PC-3 (cell line): ENCODE data around the gene MKRN2OS. TPM values are rescaled to one million over a fixed set of nuclear protein-coding genes. Genes with fewer than 3 reads are reported as not detected.

ENCODE experiments used
- ATAC-seq: fragments of 200-7000 bp; cut with Tn5 transposase; 2 replicates; pipeline ENCODE4 v1.9.1; 2020; ENCODE audit warnings: mild to moderate bottlenecking, moderate library complexity
- BruUV-seq: library from RNA; stranded (reverse); fragments of 400-500 nt; replicated peaks from 2 replicates; lab custom pipeline; 2021; lab: Mats Ljungman, UMichigan
- CTCF ChIA-PET: fragments of 300-600 bp; sonication (Branson Sonifier 250); formaldehyde crosslinking; loops from one replicate; lab custom pipeline; 2022; ENCODE audit warnings: antibody characterized with exemption; lab: Charles Lee
- POLR2A ChIA-PET: fragments of 300-600 bp; sonication (Branson Sonifier 250); formaldehyde crosslinking; loops from one replicate; lab custom pipeline; 2022; ENCODE audit warnings: antibody characterized with exemption; ENCODE audit not compliant: unreplicated experiment; lab: Charles Lee
- DNase-seq: peaks from one replicate; pipeline ENCODE4 v3.0.0-alpha.2; 2015
- H2AFZ ChIP-seq: fragments of 300-600 bp; sonication (generic); 2 replicates; pipeline ENCODE4 v1.6.0; 2016; ENCODE audit warnings: antibody characterized with exemption, low read length
- H3F3A ChIP-seq: fragments of 300-600 bp; sonication (generic); one replicate; pipeline ENCODE4 v1.6.0; 2017; ENCODE audit warnings: antibody characterized with exemption, low read length, control low read depth, mild to moderate bottlenecking; ENCODE audit not compliant: unreplicated experiment
- H3K27ac ChIP-seq: fragments of 300-600 bp; sonication (generic); 2 replicates; pipeline ENCODE4 v1.5.1; 2016; ENCODE audit warnings: mild to moderate bottlenecking, low read length
- H3K27me3 ChIP-seq: fragments of 300-600 bp; sonication (generic); 2 replicates; pipeline ENCODE4 v1.6.1; 2016; ENCODE audit warnings: low read length, mixed read lengths
- H3K36me3 ChIP-seq: fragments of 300-600 bp; sonication (generic); 2 replicates; pipeline ENCODE4 v1.6.1; 2016; ENCODE audit warnings: low read depth, mixed run types, low read length, mixed read lengths
- H3K4me1 ChIP-seq: fragments of 300-600 bp; sonication (generic); 2 replicates; pipeline ENCODE4 v1.5.1; 2016; ENCODE audit warnings: low read length; ENCODE audit not compliant: insufficient read depth
- H3K4me2 ChIP-seq: fragments of 300-600 bp; sonication (generic); 2 replicates; pipeline ENCODE4 v1.6.0; 2016; ENCODE audit warnings: low read length
- H3K4me3 ChIP-seq: fragments of 300-600 bp; sonication (generic); 2 replicates; pipeline ENCODE4 v1.5.1; 2016; ENCODE audit warnings: mild to moderate bottlenecking, low read length, mixed read lengths
- H3K79me2 ChIP-seq: fragments of 300-600 bp; sonication (generic); 2 replicates; pipeline ENCODE4 v1.6.1; 2017; ENCODE audit warnings: low read length, mixed read lengths
- H3K9ac ChIP-seq: fragments of 300-600 bp; sonication (generic); 2 replicates; pipeline ENCODE4 v1.6.0; 2016; ENCODE audit warnings: mild to moderate bottlenecking, low read length
- H3K9me2 ChIP-seq: fragments of 300-600 bp; sonication (generic); replicated peaks from 2 replicates; pipeline ENCODE4 v1.6.1; 2016; ENCODE audit warnings: mixed run types, low read length, mixed read lengths
- H3K9me3 ChIP-seq: fragments of 300-600 bp; sonication (generic); 2 replicates; pipeline ENCODE4 v1.6.1; 2016; ENCODE audit warnings: low read length, mixed read lengths
- H4K20me1 ChIP-seq: fragments of 300-600 bp; sonication (generic); 2 replicates; pipeline ENCODE4 v1.6.1; 2016; ENCODE audit warnings: low read length, mixed read lengths
- EZH2 ChIP-seq: fragments of 300-600 bp; sonication (generic); IDR thresholded peaks from one replicate; pipeline ENCODE4 v1.6.1; 2017; ENCODE audit warnings: antibody characterized with exemption, mild to moderate bottlenecking, low read length; ENCODE audit not compliant: unreplicated experiment
- EZH2phosphoT487 ChIP-seq: fragments of 300-600 bp; sonication (generic); IDR thresholded peaks from 2 replicates; pipeline ENCODE4 v1.6.1; 2018; ENCODE audit warnings: mild to moderate bottlenecking, antibody characterized with exemption, low read length, borderline replicate concordance
- intact Hi-C: fragments of 100-400 bp; cut with micrococcal nuclease; formaldehyde crosslinking; loops from 2 replicates; pipeline ENCODE4 v1.9.0; 2023
- total RNA-seq: library from RNA; depleted of rRNA; stranded (reverse); fragments of >200 nt; gene quantifications from 2 replicates; pipeline ENCODE4 v1.2.3, GENCODE V29; 2014
- TF ChIP-seq, protein P1 (sequence below): fragments of 300-600 bp; sonication (generic); conservative IDR thresholded peaks from 2 replicates; pipeline ENCODE4 v1.5.1; 2017; ENCODE audit warnings: antibody characterized with exemption, low read depth, mild to moderate bottlenecking, low read length

The MKRN2OS gene
- total RNA-seq, 1 experiment from 2014 or later: 6.6 TPM

DNA sequence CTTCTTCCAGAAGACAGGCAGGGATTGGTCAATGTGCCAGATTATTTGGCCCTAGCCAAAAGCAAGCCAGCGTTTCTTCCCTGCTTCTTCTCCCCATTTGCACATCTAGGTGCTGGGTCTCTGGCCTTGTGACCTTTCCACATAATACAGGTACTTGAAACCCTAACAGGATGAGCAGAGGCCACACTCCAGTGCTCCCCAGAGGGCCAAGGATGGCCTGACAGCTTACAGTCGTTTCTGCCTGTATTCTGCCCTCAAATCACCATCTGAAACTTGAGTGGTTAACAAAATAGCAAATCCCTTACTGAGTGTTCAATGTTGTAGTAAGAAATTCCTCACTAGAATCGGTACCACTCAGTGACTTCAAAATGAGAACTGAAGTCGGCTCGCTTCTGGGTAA, 40.7 kb upstream of the MKRN2OS start:
- intact Hi-C loops: no loop called here
- Histone ChIP-seq H3K79me2 (no peaks in the 10 kb centered on the region), H3F3A (peaks cover 5% of the 10 kb centered on the region), H2AFZ (no peak overlapping the region), H3K4me3 (no peak overlapping the region), H3K9me2 (no peaks in the 10 kb centered on the region), H3K4me2 (no peak overlapping the region), H3K36me3 (peaks cover 76% of the 10 kb centered on the region), H3K27me3 (no peaks in the 10 kb centered on the region), H3K9me3 (no peaks in the 10 kb centered on the region), H3K4me1 (0 out of 2 replicates have a peak, but pooled peaks cover 6% of the 10 kb centered on the region), H3K9ac (no peak overlapping the region), H3K27ac (no peak overlapping the region), H4K20me1 (0 out of 2 replicates have a peak, but pooled peaks cover 6% of the 10 kb centered on the region)
- ATAC-seq (no peak), DNase-seq (no peak)
- BruUV-seq: no TSS peak
- ChIA-PET POLR2A (no interaction called here), CTCF (no interaction called here)
- TF ChIP-seq, protein P1, sequence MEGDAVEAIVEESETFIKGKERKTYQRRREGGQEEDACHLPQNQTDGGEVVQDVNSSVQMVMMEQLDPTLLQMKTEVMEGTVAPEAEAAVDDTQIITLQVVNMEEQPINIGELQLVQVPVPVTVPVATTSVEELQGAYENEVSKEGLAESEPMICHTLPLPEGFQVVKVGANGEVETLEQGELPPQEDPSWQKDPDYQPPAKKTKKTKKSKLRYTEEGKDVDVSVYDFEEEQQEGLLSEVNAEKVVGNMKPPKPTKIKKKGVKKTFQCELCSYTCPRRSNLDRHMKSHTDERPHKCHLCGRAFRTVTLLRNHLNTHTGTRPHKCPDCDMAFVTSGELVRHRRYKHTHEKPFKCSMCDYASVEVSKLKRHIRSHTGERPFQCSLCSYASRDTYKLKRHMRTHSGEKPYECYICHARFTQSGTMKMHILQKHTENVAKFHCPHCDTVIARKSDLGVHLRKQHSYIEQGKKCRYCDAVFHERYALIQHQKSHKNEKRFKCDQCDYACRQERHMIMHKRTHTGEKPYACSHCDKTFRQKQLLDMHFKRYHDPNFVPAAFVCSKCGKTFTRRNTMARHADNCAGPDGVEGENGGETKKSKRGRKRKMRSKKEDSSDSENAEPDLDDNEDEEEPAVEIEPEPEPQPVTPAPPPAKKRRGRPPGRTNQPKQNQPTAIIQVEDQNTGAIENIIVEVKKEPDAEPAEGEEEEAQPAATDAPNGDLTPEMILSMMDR: no peak
- TF ChIP-seq EZH2: no peak
- TF ChIP-seq EZH2phosphoT487: no peak

DNA sequence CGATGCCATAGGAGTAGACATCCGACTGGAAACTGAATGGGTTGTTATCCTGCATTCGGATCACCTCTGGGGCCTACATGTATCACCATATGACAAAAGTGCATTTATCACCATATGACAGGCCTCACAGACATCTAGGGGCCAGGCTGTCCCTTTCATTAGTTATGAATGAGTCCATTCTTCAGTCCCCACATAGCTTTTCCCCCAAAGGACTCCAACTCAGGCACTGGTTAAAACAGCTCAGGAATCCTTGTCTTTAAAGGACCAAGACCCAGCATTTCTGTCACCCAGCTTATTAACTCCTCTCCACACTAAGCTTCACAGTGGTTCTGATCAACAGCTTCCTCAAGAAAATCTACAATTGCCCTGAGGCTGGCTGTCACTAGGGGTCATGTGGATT, 39.9 kb upstream of the MKRN2OS start:
- H3K4me3 ChIP-seq: no peak overlapping the region
- no peaks in the 10 kb centered on the region for H3K79me2 ChIP-seq
- intact Hi-C loops: no loop called here
- no peak for DNase-seq
- no peak overlapping the region for H2AFZ ChIP-seq
- H3K36me3 ChIP-seq: peaks cover 70% of the 10 kb centered on the region
- H3K27ac ChIP-seq: no peak overlapping the region
- no peak overlapping the region for H3K4me2 ChIP-seq
- POLR2A ChIA-PET: no interaction called here
- no peak overlapping the region for H3K9ac ChIP-seq
- peaks cover 5% of the 10 kb centered on the region for H3F3A ChIP-seq
- no peaks in the 10 kb centered on the region for H3K27me3 ChIP-seq
- H3K9me2 ChIP-seq: no peaks in the 10 kb centered on the region
- no TSS peak for BruUV-seq
- H4K20me1 ChIP-seq: 0 out of 2 replicates have a peak, but pooled peaks cover 6% of the 10 kb centered on the region
- no peaks in the 10 kb centered on the region for H3K9me3 ChIP-seq
- ATAC-seq: no peak
- 0 out of 2 replicates have a peak, but pooled peaks cover 6% of the 10 kb centered on the region for H3K4me1 ChIP-seq
- CTCF ChIA-PET: no interaction called here
- TF ChIP-seq EZH2phosphoT487 (no peak), EZH2 (no peak)
- TF ChIP-seq, protein P1: no peak

DNA sequence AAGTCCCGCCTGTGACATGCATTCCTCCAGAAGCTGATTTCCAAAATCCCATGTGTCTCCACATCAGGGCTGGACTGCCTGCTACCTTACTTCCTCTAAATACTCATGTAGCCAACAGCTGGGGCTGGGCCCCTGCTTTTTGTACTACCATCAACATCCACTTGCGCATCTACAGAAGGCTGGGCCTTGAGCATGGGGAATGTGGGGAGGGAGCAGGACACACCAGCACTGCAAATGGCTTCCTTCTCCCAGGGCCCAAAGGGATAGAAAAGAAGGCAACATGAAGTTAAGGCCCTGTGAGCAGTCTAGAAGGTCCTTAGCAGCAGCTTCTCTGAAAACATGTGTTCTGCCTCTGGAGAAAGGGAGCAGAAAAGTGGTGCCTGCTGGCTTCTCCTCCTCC, 38.8 kb upstream of the MKRN2OS start:
- Histone ChIP-seq H4K20me1 (0 out of 2 replicates have a peak, but pooled peaks cover 6% of the 10 kb centered on the region), H3K27me3 (no peaks in the 10 kb centered on the region), H3K79me2 (no peaks in the 10 kb centered on the region), H3K36me3 (peaks cover 74% of the 10 kb centered on the region), H2AFZ (no peak overlapping the region), H3K4me3 (no peak overlapping the region), H3K27ac (no peak overlapping the region), H3F3A (peaks cover 5% of the 10 kb centered on the region), H3K9ac (no peak overlapping the region), H3K4me2 (no peak overlapping the region), H3K9me3 (no peaks in the 10 kb centered on the region), H3K9me2 (no peaks in the 10 kb centered on the region), H3K4me1 (0 out of 2 replicates have a peak, but pooled peaks cover 13% of the 10 kb centered on the region)
- CTCF ChIA-PET: no interaction called here
- POLR2A ChIA-PET: no interaction called here
- no TSS peak for BruUV-seq
- TF ChIP-seq EZH2 (no peak), EZH2phosphoT487 (no peak)
- TF ChIP-seq, protein P1: no peak
- ATAC-seq (no peak), DNase-seq (no peak)
- intact Hi-C loops: no loop called here
